NCI-H1436 (cell line): ENCODE measurements around the gene SUSD3.

Experiments
- DNase-seq: peaks from one replicate; lab custom pipeline; 2025; lab: John Stamatoyannopoulos, UW

SUSD3 gene

DNA sequence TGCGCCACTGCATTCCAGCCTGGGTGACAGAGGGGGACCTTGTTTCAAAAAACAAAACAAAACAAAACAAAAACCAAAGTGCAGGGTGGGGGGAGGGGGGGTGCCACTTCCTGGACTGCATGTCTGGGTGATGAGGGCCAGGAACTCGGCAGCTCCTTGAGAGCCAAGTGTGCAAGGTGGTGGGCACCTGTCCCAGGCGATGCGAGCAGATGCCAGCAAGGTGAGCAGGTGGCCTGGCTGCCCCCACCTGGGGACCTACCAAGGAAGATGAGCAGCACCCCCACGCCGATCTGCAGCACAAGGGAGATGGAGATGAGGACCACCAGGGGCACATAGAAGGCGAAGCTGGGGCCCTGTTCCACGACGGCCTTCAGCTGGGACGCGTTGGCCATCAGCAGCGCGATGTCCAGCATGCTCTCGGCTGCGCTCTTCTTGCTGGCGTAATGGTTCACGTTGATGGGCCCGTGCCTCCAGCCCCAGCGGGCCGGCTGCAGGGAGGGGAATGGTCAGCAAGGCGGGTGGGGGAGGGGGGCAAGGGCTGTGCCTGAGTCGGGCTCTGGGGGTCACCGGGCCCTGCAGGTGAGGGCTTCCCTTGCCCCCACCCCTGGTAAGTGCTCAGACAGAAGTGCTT, 67.8 kb downstream of the SUSD3 start:
- DNase-seq, result no peak

DNA sequence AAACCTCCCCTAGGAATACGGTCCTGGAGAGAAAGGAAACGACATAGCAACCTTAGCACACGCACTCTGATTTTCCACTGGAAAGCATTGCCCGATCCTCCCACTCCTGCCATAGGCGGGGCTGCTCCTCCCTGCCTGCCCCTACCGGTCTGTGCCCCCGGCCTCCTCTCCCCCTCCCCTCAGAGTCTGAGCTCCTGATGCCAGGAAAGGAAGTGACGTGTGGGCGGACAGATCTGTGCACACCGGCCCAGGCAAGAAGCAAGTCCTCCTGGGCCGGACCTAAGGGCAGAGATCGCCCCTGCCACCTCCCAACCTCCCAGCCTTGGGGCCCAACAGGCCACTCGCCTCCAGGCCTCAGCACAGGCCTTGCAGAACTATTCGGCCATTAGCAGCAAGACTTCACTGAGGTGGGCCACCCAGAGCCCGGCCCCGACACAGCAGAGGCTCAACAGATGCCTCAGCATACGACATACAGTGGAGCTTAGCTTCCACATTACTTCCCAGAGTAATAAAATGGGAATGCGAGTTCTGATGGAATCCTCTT, 68.4 kb downstream of the SUSD3 start:
- DNase-seq, result peak; percentile 64

DNA sequence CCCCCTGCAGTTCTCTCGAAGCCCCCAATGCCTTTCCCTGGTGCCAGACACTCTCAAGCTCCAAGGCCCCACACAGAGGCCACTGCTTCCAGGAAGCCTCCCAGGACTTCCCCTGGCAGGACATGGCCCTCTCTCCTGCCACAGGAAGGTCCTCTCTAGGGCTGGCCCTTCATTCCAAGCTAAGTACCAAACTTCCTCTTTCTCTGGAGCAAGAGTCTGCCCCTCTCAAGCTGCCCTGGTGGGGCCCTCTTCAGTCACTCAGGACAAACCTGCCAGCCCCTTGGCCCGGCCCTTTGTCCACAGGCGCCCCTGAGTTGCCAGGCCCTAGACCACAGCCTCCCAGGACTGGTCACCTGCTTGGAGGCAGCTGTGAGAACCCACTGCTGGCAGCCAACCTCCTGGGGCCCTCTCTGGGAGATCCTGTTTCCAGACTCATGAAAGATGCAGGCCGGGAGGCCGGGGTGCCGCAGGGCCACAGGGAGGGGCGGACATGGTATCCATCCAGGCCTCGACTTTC, 69.0 kb downstream of the SUSD3 start:
- no peak for DNase-seq

DNA sequence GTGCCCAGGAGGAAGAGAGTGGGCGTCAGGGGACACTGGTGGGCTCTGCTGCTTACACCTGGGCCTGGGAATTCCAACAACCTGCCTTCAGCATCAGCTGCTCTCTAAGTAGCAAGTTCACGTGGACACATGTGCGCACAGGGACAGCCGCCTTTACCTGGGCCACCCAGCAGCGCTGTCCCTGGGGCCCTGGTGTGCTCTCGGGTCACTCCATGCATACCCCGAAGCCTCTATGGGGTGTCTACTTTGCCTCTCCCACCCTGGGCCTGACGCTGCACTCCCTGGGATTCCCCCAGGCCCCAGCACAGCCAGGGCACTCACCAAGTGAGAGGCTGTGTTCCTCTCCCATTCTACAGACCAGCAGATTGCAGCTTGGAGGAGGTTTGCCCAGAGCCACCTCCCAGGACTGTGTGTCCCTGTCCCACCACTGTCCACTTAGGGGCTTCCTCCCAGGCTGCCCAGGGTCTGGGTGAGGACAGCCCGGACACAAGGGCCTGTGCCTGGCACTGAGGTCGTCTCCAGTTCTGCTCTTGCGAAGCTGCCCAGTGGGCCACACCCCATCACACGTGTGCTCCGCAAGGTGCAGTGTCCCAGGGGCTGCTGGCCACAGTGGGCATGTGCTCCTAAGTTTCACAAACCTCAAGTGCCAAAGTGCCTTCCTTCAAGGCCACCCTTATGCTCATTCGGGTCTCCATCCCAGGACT, 69.7 kb downstream of the SUSD3 start:
- no peak for DNase-seq

DNA sequence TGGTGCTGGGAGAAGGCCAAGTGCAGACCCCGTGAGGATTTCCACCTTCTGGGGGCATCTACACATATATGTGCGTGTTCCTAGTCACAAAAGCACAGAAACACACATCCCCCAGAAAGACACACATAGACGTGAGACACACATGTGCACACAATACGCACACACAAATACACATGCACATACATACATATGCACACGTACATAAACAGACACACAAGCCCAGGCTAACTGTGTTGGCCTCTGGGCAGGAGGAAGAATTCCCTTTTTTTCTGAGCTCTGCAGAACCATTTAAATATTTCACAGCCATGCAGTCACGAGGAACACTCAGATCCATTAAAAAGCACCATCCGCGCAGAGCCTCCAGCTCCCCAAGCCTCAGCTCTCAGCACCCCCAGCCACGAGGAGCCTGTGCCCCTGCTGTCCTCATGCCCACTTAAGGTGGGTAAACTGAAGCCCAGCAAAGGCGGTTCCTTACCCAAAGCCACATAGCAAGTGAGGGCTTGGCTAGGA, 70.3 kb downstream of the SUSD3 start:
- no peak for DNase-seq

DNA sequence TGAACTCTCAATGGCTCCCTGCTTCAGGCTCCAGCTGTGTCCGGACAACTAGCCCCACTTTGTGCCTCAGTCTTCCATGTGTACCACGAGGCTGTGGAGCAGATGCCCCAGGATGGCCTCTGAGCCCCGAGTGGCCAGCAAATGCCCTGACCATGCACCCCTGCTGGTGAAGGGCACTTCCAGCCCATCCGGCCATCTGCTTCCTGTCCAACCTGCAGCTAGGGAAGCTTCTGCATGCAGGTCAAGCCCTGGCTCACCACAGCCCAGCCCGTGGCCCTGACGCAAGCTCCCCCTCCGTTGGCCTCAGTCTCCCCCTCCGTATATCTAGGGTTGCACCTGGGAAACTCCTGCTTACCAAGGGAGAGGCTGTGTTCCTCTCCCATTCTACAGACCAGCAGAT, 70.8 kb downstream of the SUSD3 start:
- no peak for DNase-seq

DNA sequence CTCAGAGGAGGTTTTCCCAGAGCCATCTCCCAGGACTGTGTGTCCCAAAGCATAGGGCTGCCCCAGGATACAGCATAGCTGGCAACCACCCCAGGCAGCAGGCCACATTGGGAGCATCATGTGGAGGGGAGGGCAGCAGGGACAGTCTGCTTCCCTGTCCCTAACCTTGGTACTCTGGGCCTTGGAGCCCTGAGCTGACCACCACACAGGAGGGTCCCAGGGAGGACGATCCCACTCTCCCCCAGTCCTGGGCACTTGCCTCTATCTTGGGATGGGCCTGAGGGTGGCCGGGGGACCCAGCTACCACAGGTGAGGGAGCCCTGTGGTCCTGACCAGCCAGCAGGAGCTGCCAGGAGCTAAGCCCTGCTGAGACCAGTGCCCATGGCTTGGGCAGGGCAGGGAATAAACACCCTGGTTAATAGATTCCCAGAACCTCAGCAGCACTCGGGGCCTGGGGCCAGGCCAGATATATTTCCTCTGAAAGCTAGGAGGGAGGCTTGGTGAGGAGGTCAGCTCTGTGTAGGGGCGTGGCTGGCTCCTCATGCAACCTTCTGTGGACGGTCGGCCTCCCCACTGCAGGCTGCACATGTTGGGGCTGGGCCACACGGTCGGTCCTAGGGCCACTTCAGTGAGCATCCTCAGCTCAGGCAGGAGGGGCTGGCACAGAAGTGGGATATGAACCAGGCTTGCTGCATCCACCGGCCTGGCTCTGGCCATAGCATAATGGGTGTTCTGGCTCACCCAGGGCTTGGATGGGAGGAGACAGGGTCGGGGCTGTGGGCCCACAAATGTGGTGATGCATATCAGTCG, 71.4 kb downstream of the SUSD3 start:
- DNase-seq, result no peak

DNA sequence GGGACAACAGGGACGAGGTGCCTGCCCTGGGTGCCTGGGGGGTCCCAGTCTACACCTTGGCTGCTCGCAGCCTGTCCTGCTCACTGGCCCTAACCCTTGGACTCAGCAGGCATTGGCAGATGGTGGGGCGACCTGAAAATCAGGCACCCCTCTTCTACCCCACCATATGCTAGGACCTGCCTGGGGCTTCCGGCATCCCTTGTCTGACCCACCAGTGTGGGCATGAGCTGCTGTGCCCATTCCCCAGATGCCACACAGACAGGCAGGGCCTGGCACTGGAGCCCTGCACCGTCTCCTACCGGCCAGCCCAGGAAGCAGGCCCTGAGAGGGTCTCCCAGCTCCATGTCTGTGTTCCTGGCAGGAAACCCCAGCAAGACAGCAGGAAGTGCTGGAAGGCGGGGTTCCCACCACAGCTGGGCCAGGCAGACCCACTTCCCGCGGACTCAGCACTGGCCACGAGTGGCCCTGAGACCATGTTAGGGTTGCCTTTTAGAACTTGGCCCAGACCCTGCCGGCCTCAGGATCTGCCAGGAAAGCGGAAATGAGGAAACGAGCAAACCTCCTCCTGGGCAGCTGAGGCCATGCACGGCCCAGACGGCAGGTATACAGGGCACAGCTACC, 72.5 kb downstream of the SUSD3 start:
- no peak for DNase-seq

DNA sequence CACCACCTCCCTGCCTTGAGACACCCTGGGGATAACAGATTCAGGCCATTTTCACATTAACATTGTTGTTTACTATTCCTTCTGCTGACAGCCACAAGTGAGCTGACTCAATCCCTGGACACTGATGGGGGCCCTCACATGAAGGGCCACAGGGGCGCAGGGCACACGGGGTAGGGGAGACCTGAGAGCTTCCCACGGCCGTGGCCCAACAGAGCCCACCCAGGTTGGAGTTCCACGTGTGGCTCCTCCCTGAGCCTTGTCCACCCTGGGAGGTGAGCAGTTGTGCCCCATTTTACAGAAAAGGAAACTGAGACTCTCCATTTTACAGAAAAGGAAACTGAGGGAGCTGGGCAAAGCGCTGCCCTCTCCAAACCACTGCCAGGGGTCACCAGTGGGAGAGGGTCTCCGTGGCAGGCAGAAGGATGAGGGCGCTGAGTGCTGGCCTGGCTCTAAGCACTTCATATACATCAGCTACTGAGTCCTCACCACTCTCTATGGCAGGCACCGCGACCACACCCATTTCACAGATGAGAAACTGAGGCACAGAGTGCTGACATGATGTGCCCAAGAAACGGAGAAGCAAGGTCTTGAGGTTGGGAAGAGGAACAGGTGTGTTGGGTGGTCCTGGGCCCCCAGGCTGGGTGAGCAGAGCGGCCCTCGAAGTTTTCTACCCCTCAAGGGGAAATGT, 73.2 kb downstream of the SUSD3 start:
- DNase-seq, result no peak

DNA sequence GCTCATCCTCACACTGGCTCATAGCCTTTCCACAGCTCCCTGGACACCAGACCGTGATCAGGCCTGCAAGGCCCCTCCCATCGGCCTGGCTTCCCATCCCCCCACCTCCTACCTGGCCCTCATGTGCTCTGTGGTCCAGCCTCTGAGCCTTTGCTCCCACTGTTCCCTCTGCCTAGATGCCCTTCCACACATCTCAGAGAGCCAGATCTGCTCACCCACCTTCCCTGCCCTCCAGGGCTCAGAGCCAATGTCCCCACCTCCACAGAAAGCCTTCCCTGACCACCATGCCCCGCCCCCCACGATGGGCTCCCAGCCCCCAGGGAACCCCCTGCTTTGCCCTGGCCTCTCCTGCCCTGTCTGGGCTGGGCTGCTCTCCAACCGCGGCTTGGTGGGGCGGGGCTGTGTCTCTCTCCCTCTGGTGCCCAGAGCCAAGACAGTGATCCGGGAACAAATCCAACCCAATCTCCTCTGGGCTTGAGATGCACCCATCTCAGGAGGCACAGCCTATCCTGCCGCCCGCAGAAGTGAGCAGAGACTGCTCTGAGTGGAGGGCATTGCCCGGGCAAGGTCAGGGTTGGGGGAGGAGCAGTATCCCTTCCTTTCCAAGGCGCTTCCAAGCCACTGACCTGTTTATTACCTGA, 73.9 kb downstream of the SUSD3 start:
- DNase-seq, result no peak

DNA sequence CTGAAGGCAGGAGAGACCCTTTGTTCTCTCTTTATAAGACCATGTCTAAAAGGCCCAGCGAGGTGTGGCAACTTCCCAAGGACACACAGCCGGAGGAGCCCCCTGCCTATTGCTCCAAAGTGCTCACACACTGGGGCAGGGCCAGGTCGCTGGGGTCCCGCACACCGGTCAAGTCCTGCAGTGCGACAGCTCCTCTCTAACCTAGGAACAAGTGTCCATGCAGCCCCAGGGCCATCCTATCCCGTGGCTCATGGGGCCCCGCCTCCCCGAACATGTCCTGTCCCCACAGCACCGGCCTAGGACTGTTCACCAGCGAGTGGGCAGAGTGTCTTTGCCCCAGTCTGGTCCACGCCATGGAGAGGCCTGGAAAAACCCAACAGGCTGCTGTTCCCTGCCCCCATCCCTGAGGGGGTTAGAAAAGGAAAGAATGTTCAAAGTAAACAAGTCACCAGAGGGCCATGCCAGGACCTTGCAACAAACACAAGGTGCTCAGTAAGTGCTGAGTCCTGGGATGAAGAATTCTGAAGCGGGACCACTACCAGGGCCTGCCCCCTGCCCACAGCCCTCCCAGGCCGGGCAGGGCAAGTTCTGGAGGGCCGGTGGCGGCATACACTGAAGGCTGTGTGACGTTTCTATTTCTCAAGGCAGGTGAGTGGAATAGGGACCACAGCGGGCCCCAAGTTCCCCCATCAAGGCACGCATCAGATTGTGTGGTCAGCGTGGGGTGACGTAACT, 74.6 kb downstream of the SUSD3 start:
- DNase-seq, result no peak

DNA sequence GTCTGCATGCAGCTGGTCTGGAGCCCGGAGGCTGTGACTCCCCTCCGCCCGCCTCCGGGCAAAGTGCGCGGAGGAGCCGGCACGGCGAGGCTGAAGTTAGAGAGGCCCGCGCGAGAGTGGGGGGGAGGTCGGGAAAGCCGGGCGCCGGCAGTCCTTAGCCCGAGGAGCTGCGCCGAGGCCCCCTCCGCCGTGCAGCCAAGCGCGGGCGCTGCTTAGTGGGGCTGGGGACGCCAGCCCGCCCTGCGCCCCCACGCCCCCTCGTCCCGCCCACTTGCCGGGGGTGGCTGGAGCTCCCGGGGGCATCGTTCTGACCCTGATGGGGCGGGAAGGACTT, 75.1 kb downstream of the SUSD3 start:
- no peak for DNase-seq

DNA sequence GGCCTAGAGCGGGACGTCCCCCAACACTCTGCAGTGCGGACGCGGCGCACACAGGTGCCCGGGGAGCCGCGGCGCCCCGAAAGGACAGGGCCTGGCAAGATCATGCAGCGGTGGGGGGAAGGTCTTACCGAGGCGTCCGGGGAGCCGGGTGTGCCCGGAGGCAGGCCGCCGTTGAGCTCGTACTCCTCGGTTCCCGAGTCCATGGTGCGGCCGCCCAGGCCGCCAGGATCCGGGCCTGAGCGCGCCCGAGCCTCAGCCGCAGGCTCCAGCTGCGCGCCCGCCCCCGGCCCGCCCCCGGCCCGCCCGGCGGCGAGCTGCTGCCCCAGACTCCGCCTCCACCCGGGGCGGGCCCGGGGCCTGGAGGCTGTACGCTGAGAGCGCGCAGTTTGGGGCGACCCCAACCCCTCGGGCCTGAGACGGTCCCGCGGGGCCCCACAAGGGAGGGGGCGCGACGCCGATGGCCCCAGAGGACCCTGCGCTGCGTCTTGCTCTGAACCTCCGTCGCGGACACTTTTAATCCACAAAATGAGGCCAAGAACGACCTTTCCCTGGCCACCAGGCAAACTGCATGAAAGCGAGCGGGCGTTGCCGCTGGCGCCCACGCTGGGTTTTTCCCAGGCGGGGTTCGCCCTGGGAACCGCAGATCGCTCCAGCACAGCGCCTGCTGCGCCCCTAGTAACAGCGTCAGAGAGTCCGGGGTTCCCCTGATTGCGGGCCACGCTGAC, 75.7 kb downstream of the SUSD3 start, which contains the start of gene NINJ1:
NINJ1 (minus strand) TSS at position 237 of the 725 bp plus-strand sequence; CDS start at position 203, 34 bp downstream.
- DNase-seq, result peak; percentile 76
